PC-9 (cell line): Measurements from ENCODE around the gene FAM117A. TPM values are rescaled to one million over a fixed set of nuclear protein-coding genes. Genes with fewer than 3 reads are reported as not detected.

Experiments
- BruUV-seq: library from RNA; stranded (reverse); fragments of 400-500 nt; replicated peaks from 2 replicates; lab custom pipeline; 2021; lab: Mats Ljungman, UMichigan
- CTCF ChIA-PET: fragments of 300-600 bp; sonication (Branson Sonifier 250); formaldehyde crosslinking; loops from one replicate; lab custom pipeline; 2022; ENCODE audit warnings: antibody characterized with exemption; lab: Charles Lee
- POLR2A ChIA-PET: fragments of 300-600 bp; sonication (Branson Sonifier 250); formaldehyde crosslinking; loops from one replicate; lab custom pipeline; 2022; ENCODE audit warnings: antibody characterized with exemption; ENCODE audit not compliant: unreplicated experiment; lab: Charles Lee
- DNase-seq, 2 experiments: peaks; one replicate each; pipeline versions ENCODE4 v3.0.0 to v3.0.0-alpha.2; 2015 to 2022; ENCODE audit warnings: mixed read lengths in 1 of 2
- H2AFZ ChIP-seq: fragments of 200-600 bp; sonication (generic); 2 replicates; pipeline ENCODE4 v1.8.1; 2017; ENCODE audit warnings: antibody characterized with exemption
- H3F3A ChIP-seq: fragments of 200-600 bp; sonication (generic); 2 replicates; pipeline ENCODE4 v1.8.1; 2017; ENCODE audit warnings: antibody characterized with exemption, mild to moderate bottlenecking, low read depth; ENCODE audit not compliant: insufficient read depth
- H3K27ac ChIP-seq: fragments of 200-600 bp; sonication (generic); 2 replicates; pipeline ENCODE4 v1.6.1; 2016; ENCODE audit warnings: mixed run types
- H3K27me3 ChIP-seq: fragments of 200-600 bp; sonication (generic); 2 replicates; pipeline ENCODE4 v1.6.1; 2016; ENCODE audit warnings: low read depth, mixed run types; ENCODE audit not compliant: insufficient read depth
- H3K36me3 ChIP-seq: fragments of 200-600 bp; sonication (generic); 2 replicates; pipeline ENCODE4 v1.6.1; 2016; ENCODE audit warnings: low read depth, mixed run types
- H3K4me1 ChIP-seq: fragments of 200-600 bp; sonication (generic); replicated peaks from 2 replicates; pipeline ENCODE4 v1.6.1; 2016; ENCODE audit warnings: mixed run types; ENCODE audit not compliant: insufficient read depth
- H3K4me2 ChIP-seq: fragments of 200-600 bp; sonication (generic); 2 replicates; pipeline ENCODE4 v1.6.1; 2017; ENCODE audit warnings: mixed run types
- H3K4me3 ChIP-seq: fragments of 200-600 bp; sonication (generic); 2 replicates; pipeline ENCODE4 v1.6.1; 2016; ENCODE audit warnings: mixed run types
- H3K79me2 ChIP-seq: fragments of 200-600 bp; sonication (generic); 2 replicates; pipeline ENCODE4 v1.6.1; 2017; ENCODE audit warnings: low read depth, mixed run types
- H3K9me2 ChIP-seq: fragments of 200-600 bp; sonication (generic); 2 replicates; pipeline ENCODE4 v1.8.1; 2017; ENCODE audit warnings: mild to moderate bottlenecking; ENCODE audit not compliant: insufficient read depth
- H3K9me3 ChIP-seq: fragments of 200-600 bp; sonication (generic); 2 replicates; pipeline ENCODE4 v1.8.1; 2016; ENCODE audit warnings: low read depth; ENCODE audit not compliant: insufficient read depth
- H4K20me1 ChIP-seq: fragments of 200-600 bp; sonication (generic); 2 replicates; pipeline ENCODE4 v1.8.1; 2017; ENCODE audit not compliant: insufficient read depth
- EZH2 ChIP-seq: fragments of 200-600 bp; sonication (generic); IDR thresholded peaks from 2 replicates; pipeline ENCODE4 v1.8.0; 2017; ENCODE audit warnings: antibody characterized with exemption, low read depth
- intact Hi-C: fragments of 100-400 bp; cut with micrococcal nuclease; formaldehyde crosslinking; loops from one replicate; pipeline ENCODE4 v1.10.0; 2022; ENCODE audit not compliant: unreplicated experiment
- total RNA-seq: library from RNA; stranded (reverse); gene quantifications from 2 replicates; pipeline ENCODE4 v1.2.3, GENCODE V29; 2021
- TF ChIP-seq, protein P1 (sequence below): fragments of 200-600 bp; sonication (generic); conservative IDR thresholded peaks from 2 replicates; pipeline ENCODE4 v1.6.1; 2017; ENCODE audit warnings: mixed run types, antibody characterized with exemption, mild to moderate bottlenecking, moderate library complexity

Gene FAM117A
- total RNA-seq, 1 experiment from 2014 or later, result 15.0 TPM

DNA sequence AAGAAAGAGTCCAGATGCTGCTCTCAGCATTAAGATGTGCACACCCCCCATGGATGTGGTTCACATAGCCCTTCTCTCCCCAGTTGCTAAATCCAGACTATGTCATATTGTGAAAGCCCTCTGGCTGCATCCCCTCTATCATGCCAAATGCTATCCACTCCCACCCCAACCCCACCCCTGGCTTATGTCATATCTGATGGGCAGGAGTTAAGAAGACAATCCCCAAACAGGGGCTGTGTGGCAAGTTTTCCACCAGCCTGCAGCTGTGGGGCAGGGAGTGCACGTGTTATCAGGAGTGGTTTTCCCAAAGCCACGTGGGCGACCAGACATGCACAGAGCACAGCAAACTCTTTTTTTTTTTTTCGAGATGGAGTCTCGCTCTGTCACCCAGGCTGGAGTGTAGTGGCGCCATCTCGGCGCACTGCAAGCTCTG lies 10.0 kb downstream of the FAM117A start:
- DNase-seq, result no peak
- no peaks in the 10 kb centered on the region for H3K9me3 ChIP-seq
- H3K27me3 ChIP-seq, result no peaks in the 10 kb centered on the region
- BruUV-seq, result no TSS peak
- H4K20me1 ChIP-seq, result no peaks in the 10 kb centered on the region
- H3K4me1 ChIP-seq, result no peaks in the 10 kb centered on the region
- TF ChIP-seq, protein P1, sequence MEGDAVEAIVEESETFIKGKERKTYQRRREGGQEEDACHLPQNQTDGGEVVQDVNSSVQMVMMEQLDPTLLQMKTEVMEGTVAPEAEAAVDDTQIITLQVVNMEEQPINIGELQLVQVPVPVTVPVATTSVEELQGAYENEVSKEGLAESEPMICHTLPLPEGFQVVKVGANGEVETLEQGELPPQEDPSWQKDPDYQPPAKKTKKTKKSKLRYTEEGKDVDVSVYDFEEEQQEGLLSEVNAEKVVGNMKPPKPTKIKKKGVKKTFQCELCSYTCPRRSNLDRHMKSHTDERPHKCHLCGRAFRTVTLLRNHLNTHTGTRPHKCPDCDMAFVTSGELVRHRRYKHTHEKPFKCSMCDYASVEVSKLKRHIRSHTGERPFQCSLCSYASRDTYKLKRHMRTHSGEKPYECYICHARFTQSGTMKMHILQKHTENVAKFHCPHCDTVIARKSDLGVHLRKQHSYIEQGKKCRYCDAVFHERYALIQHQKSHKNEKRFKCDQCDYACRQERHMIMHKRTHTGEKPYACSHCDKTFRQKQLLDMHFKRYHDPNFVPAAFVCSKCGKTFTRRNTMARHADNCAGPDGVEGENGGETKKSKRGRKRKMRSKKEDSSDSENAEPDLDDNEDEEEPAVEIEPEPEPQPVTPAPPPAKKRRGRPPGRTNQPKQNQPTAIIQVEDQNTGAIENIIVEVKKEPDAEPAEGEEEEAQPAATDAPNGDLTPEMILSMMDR, result no peak
- no peak for TF ChIP-seq EZH2
- H3K9me2 ChIP-seq, result no peaks in the 10 kb centered on the region
- no peak overlapping the region for H3K27ac ChIP-seq
- POLR2A ChIA-PET, result no interaction called here
- no peak overlapping the region for H3K4me3 ChIP-seq
- no peak overlapping the region for H3K4me2 ChIP-seq
- CTCF ChIA-PET, result no interaction called here
- intact Hi-C loops, result no loop called here
- no peaks in the 10 kb centered on the region for H3K36me3 ChIP-seq
- no peaks in the 10 kb centered on the region for H3F3A ChIP-seq
- H2AFZ ChIP-seq, result no peak overlapping the region
- no peaks in the 10 kb centered on the region for H3K79me2 ChIP-seq

DNA sequence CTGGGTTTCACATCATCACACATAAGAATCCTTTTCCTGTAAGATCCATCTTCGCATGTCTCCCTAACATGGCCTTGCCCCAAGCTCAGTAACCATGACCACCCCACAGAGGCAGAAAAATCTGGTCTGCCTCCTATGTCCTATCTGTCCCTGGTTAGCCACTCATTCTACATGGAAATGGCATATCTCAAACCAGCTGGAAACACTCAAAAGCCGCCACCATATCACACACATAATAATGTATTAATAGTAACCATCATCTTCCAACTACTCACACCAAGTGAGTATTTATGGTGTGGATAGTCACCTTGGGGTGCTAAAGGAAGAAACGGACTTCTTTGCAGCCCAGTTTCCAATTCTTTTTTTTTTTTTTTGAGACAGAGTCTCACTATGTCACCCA lies 11.4 kb downstream of the FAM117A start:
- no peaks in the 10 kb centered on the region for H3K27me3 ChIP-seq
- no peaks in the 10 kb centered on the region for H3K79me2 ChIP-seq
- no peaks in the 10 kb centered on the region for H3F3A ChIP-seq
- H3K36me3 ChIP-seq, result no peaks in the 10 kb centered on the region
- POLR2A ChIA-PET, result interaction anchor here (0.6 to 0.8 kb wide), 2 partner anchors 67 to 803 kb away, joined by 7 to 10 read pairs; no protein-coding TSS in a partner anchor
- no peaks in the 10 kb centered on the region for H3K4me1 ChIP-seq
- no peaks in the 10 kb centered on the region for H4K20me1 ChIP-seq
- TF ChIP-seq, protein P1, result no peak
- no peak for TF ChIP-seq EZH2
- DNase-seq, result no peak
- no peak overlapping the region for H3K4me3 ChIP-seq
- H3K27ac ChIP-seq, result no peak overlapping the region
- CTCF ChIA-PET, result interaction anchor here (0.6 kb wide), 1 partner anchor 44 kb away, joined by 5 read pairs; no protein-coding TSS in a partner anchor
- H3K9me2 ChIP-seq, result no peaks in the 10 kb centered on the region
- H2AFZ ChIP-seq, result no peak overlapping the region
- H3K4me2 ChIP-seq, result no peak overlapping the region
- intact Hi-C loops, result no loop called here
- BruUV-seq, result no TSS peak
- H3K9me3 ChIP-seq, result no peaks in the 10 kb centered on the region

DNA sequence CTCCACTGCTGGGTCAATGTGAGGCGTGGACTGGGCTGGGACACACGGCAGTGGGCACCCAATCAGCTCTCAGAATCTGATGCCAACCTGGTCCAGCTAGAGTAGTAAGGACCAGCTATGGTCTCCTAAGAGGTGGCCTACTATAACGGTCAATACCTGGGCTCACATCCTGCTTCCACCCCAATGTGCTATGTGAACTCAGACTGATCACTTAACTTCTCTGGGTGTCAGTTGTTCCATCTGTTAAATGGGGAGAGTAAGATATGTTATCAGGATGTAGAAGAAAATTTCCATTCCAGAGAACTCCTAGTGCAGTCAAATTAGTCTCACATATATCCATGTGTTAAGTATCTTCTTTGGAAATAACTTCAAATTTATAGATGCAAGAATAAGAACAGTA lies 14.2 kb downstream of the FAM117A start:
- Histone ChIP-seq H3F3A (no peaks in the 10 kb centered on the region), H3K79me2 (no peaks in the 10 kb centered on the region), H3K9me2 (no peaks in the 10 kb centered on the region), H3K27ac (no peak overlapping the region), H3K9me3 (no peaks in the 10 kb centered on the region), H3K36me3 (no peaks in the 10 kb centered on the region), H3K4me1 (no peaks in the 10 kb centered on the region), H3K4me2 (no peak overlapping the region), H4K20me1 (no peaks in the 10 kb centered on the region), H2AFZ (no peak overlapping the region), H3K4me3 (no peak overlapping the region), H3K27me3 (no peaks in the 10 kb centered on the region)
- intact Hi-C loops, result no loop called here
- ChIA-PET POLR2A (no interaction called here), CTCF (no interaction called here)
- BruUV-seq, result no TSS peak
- DNase-seq, result no peak
- TF ChIP-seq, protein P1, result no peak
- TF ChIP-seq EZH2, result no peak
